B cell (primary cell): ENCODE results near the gene PDXK. TPM values are rescaled to one million over a fixed set of nuclear protein-coding genes. Genes with fewer than 3 reads are reported as not detected.

Experiments used
- ATAC-seq: fragments of 200-7000 bp; cut with Tn5 transposase; one replicate; pipeline ENCODE4 v1.10.0; 2021; ENCODE audit warnings: low read depth, mild to moderate bottlenecking, moderate number of reproducible peaks, moderate library complexity
- CTCF ChIA-PET: fragments of 350-600 bp; sonication (Branson Sonifier 250); formaldehyde crosslinking; loops from one replicate; lab custom pipeline; 2021; ENCODE audit warnings: antibody characterized with exemption, inconsistent platforms; lab: Charles Lee
- POLR2A ChIA-PET: fragments of 350-600 bp; sonication (Branson Sonifier 250); formaldehyde crosslinking; loops from one replicate; lab custom pipeline; 2021; ENCODE audit warnings: antibody characterized with exemption; lab: Charles Lee
- DNase-seq: peaks from one replicate; pipeline ENCODE4 v3.0.0; 2013
- H2AFZ ChIP-seq: 2 replicates; pipeline ENCODE4 v1.6.1; 2012; ENCODE audit warnings: mild to moderate bottlenecking, low read depth, low read length; ENCODE audit not compliant: insufficient read depth, poor library complexity, severe bottlenecking
- H3K27ac ChIP-seq, 2 donors: 1 replicate in 1 of 2; 2 replicates in 1 of 2; pipeline ENCODE4 v1.5.1; 2012 to 2013; ENCODE audit warnings: low read length in 2 of 2, mild to moderate bottlenecking in 2 of 2, moderate library complexity in 1 of 2
- H3K27me3 ChIP-seq, 4 experiments: fragments of 200-600 bp in 1 of 4; sonication (generic) in 1 of 4; replicated peaks in 1 of 4; 1 replicate in 2 of 4; 2 replicates in 2 of 4; pipeline versions ENCODE4 v1.6.1 to v1.7.0; 2013 to 2016; ENCODE audit warnings: low read length in 3 of 4, mild to moderate bottlenecking in 2 of 4, mixed read lengths in 1 of 4, moderate library complexity in 1 of 4; ENCODE audit not compliant: insufficient read depth in 4 of 4, control insufficient read depth in 3 of 4; ENCODE audit errors: control extremely low read depth in 1 of 4
- H3K36me3 ChIP-seq, 2 experiments: replicated peaks in 1 of 2; 1 replicate in 1 of 2; 2 replicates in 1 of 2; pipeline versions ENCODE4 v1.6.1 to v1.7.1; 2013; ENCODE audit warnings: low read length in 1 of 2; ENCODE audit not compliant: insufficient read depth in 2 of 2, control insufficient read depth in 1 of 2; ENCODE audit errors: control extremely low read depth in 1 of 2, extremely low read depth in 1 of 2
- H3K4me1 ChIP-seq, 2 donors: fragments of 200-600 bp in 1 of 2; sonication (generic) in 1 of 2; 1 replicate in 1 of 2; 2 replicates in 1 of 2; pipeline versions ENCODE4 v1.5.1 to v1.6.1; 2013 to 2017; ENCODE audit warnings: low read length in 2 of 2; ENCODE audit not compliant: control insufficient read depth in 2 of 2, insufficient read depth in 2 of 2
- H3K4me2 ChIP-seq: replicated peaks from 2 replicates; pipeline ENCODE3; 2012; ENCODE audit warnings: mild to moderate bottlenecking, low read depth, low read length; ENCODE audit not compliant: poor library complexity, severe bottlenecking
- H3K4me3 ChIP-seq, 5 experiments: fragments of 200-600 bp in 1 of 5; sonication (generic) in 1 of 5; 1 replicate in 3 of 5; 2 replicates in 2 of 5; pipeline versions ENCODE4 v1.5.1 to v1.7.0; 2011 to 2016; ENCODE audit warnings: low read length in 4 of 5, mild to moderate bottlenecking in 4 of 5, low read depth in 2 of 5, control low read depth in 1 of 5, moderate library complexity in 1 of 5; ENCODE audit not compliant: insufficient read depth in 1 of 5; ENCODE audit errors: control extremely low read depth in 1 of 5, extremely low read depth in 1 of 5
- H3K79me2 ChIP-seq: fragments of 200-600 bp; sonication (generic); one replicate; pipeline ENCODE4 v1.6.0; 2016; ENCODE audit warnings: low read length; ENCODE audit not compliant: control insufficient read depth, insufficient read depth
- H3K9ac ChIP-seq: fragments of 200-600 bp; sonication (generic); 2 replicates; pipeline ENCODE4 v1.6.1; 2017; ENCODE audit warnings: mild to moderate bottlenecking, low read length, moderate library complexity
- H3K9me3 ChIP-seq, 3 donors: one replicate each; pipeline versions ENCODE4 v1.6.1 to v1.7.1; 2013; ENCODE audit warnings: low read length in 2 of 3; ENCODE audit not compliant: control insufficient read depth in 2 of 3, insufficient read depth in 1 of 3; ENCODE audit errors: control extremely low read depth in 1 of 3
- H4K20me1 ChIP-seq: 2 replicates; pipeline ENCODE4 v1.6.0; 2012; ENCODE audit warnings: mild to moderate bottlenecking, low read length; ENCODE audit not compliant: insufficient read depth, control insufficient read depth, poor library complexity, severe bottlenecking
- H3K27ac Mint-ChIP-seq: one replicate; pipeline ENCODE4 v1.8.0; 2021; ENCODE audit warnings: mixed read lengths
- H3K27me3 Mint-ChIP-seq: one replicate; pipeline ENCODE4 v1.8.0; 2021; ENCODE audit warnings: mixed read lengths
- H3K4me1 Mint-ChIP-seq: one replicate; pipeline ENCODE4 v1.8.0; 2021; ENCODE audit warnings: mixed read lengths
- H3K4me3 Mint-ChIP-seq: one replicate; pipeline ENCODE4 v1.8.0; 2021; ENCODE audit warnings: mixed read lengths
- H3K9me3 Mint-ChIP-seq: one replicate; pipeline ENCODE4 v1.8.0; 2022; ENCODE audit warnings: mixed read lengths; ENCODE audit not compliant: insufficient read depth
- EZH2 ChIP-seq: IDR thresholded peaks from 2 replicates; pipeline ENCODE4 v1.6.1; 2012; ENCODE audit warnings: borderline replicate concordance, low read depth, mild to moderate bottlenecking, moderate library complexity, low read length; ENCODE audit not compliant: insufficient read depth, poor library complexity, severe bottlenecking
- WGBS: methylation state at CpG from one replicate; pipeline ENCODE4 v1.1.5; 2013; ENCODE audit warnings: missing lambda C conversion rate; ENCODE audit not compliant: insufficient coverage; 5-methylcytosine and 5-hydroxymethylcytosine counted together
- intact Hi-C: fragments of 100-400 bp; cut with micrococcal nuclease; formaldehyde crosslinking; loops from one replicate; pipeline ENCODE4 v1.10.0; 2022
- polyA plus RNA-seq: library from polyadenylated mRNA; depleted of rRNA; stranded (reverse); fragments of >200 nt; gene quantifications from 2 replicates; pipeline ENCODE4 v1.2.3, GENCODE V29; 2012
- total RNA-seq, 2 donors: library from RNA; stranded (reverse); fragments of 120-200 nt in 1 of 2; gene quantifications; 1 replicate in 1 of 2; 2 replicates in 1 of 2; pipeline versions ENCODE4 v1.2.3 to v1.2.4, GENCODE V29; 2013 to 2022
- TF ChIP-seq, protein P1 (sequence below): fragments of 200-600 bp; IDR thresholded peaks from one replicate; pipeline ENCODE4 v1.8.0; 2022; ENCODE audit warnings: antibody characterized with exemption, mild to moderate bottlenecking

Gene PDXK
- total and polyA plus RNA-seq, 2 donors (not counting 1 experiment from before 2014, with no cell fraction given) = 31.1 to 102 TPM

DNA sequence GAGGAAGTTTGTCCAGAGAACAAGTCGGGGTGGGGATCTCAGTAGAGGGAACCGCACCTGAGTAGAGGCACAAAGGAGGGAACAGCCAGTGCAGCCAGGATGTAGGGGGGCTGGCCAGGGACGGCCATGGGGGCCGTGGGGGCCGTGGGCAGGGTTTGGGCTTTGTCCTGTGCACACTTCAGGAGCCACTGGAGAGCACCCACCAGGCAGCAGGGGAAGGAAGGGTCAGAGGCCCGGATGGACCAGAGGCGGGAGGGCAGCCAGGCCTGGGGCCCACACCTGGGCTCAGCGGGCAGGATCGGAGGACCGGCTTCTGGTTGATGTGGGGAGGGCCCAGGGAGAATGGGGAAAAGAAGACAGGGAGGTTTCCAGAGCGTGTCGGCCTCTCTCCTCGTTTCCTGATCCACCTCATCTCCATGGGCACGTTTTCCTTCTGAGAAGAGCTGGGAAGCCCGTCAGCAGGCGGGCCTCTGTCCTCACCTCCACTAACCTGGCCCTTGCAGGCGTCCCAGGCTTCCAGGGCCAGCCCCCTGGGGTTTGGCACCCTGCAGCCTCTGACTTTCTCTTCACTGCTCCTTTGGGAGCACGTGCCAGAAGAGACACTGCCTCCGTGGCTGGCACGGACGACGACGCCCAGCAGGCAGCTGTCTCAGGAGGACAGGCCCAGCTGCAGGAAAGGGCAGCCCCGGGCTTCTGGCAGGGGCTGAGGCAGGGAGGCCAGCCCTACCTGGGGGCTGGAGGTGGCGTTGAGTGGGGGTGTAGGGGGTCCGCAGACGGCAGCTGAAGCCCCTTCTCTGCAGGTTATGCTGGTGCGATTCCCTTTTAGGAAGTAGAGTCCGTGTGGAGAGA is 16.8 kb upstream of the PDXK start:
- no peaks in the 10 kb centered on the region for H3K79me2 ChIP-seq
- intact Hi-C loops = no loop called here
- no peak overlapping the region for H3K27ac ChIP-seq
- POLR2A ChIA-PET = no interaction called here
- peaks cover 7 to 12% of the 10 kb centered on the region in 2 donors for H3K4me1 ChIP-seq
- TF ChIP-seq, protein P1, sequence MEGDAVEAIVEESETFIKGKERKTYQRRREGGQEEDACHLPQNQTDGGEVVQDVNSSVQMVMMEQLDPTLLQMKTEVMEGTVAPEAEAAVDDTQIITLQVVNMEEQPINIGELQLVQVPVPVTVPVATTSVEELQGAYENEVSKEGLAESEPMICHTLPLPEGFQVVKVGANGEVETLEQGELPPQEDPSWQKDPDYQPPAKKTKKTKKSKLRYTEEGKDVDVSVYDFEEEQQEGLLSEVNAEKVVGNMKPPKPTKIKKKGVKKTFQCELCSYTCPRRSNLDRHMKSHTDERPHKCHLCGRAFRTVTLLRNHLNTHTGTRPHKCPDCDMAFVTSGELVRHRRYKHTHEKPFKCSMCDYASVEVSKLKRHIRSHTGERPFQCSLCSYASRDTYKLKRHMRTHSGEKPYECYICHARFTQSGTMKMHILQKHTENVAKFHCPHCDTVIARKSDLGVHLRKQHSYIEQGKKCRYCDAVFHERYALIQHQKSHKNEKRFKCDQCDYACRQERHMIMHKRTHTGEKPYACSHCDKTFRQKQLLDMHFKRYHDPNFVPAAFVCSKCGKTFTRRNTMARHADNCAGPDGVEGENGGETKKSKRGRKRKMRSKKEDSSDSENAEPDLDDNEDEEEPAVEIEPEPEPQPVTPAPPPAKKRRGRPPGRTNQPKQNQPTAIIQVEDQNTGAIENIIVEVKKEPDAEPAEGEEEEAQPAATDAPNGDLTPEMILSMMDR = no peak
- no peak for TF ChIP-seq EZH2
- no peaks in the 10 kb centered on the region for H4K20me1 ChIP-seq
- no peak overlapping the region for H3K27ac Mint-ChIP-seq
- H3K9ac ChIP-seq = no peak overlapping the region
- H3K9me3 Mint-ChIP-seq = no peaks in the 10 kb centered on the region
- no peaks in the 10 kb centered on the region for H3K9me3 ChIP-seq
- WGBS = 63% methylated on average over 24 of the region's 29 CpGs
- CTCF ChIA-PET = interaction anchor here (0.5 kb wide), 1 partner anchor 768 kb away, joined by 3 read pairs; no protein-coding TSS in a partner anchor
- DNase-seq (no peak), ATAC-seq (no peak)
- peaks cover 6% of the 10 kb centered on the region for H3K27me3 Mint-ChIP-seq
- peaks cover 8% of the 10 kb centered on the region for H3K4me1 Mint-ChIP-seq
- H3K27me3 ChIP-seq = peaks cover 0 to 11% (median 2%) of the 10 kb centered on the region in 4 experiments
- H3K4me3 Mint-ChIP-seq = peak overlapping the region; percentile 69
- no peak overlapping the region for H3K4me3 ChIP-seq
- H2AFZ ChIP-seq = peak overlapping the region; percentile 44
- H3K4me2 ChIP-seq = peak overlapping the region; percentile 45
- H3K36me3 ChIP-seq = peaks cover 0 to 2% of the 10 kb centered on the region in 2 experiments

DNA sequence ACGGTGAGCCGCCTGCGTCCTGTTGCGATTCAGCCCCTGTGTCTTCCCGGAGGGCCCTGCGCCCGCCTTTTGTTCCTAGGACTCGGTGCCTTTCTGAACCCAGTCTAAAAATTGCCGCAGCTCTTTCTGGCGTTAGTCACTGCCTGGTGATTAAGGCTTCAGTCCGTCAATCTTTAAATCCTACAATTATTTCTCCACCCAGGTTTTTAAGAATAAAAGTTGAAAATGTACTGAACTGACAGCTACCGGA is 16.2 kb upstream of the PDXK start:
- Mint-ChIP-seq H3K27me3 (peaks cover 6% of the 10 kb centered on the region), H3K4me1 (peaks cover 8% of the 10 kb centered on the region), H3K27ac (no peak overlapping the region), H3K9me3 (no peaks in the 10 kb centered on the region), H3K4me3 (peak overlapping the region; percentile 69)
- intact Hi-C loops = no loop called here
- Histone ChIP-seq H3K9ac (no peak overlapping the region), H3K27me3 (peaks cover 0 to 11% (median 2%) of the 10 kb centered on the region in 4 experiments), H3K79me2 (no peaks in the 10 kb centered on the region), H3K4me2 (peak overlapping the region; percentile 45), H3K36me3 (no peaks in the 10 kb centered on the region), H2AFZ (peak overlapping the region; percentile 44), H3K9me3 (no peaks in the 10 kb centered on the region), H4K20me1 (no peaks in the 10 kb centered on the region), H3K27ac (no peak overlapping the region), H3K4me1 (peaks cover 7 to 12% of the 10 kb centered on the region in 2 donors), H3K4me3 (no peak overlapping the region)
- ChIA-PET POLR2A (no interaction called here), CTCF (no interaction called here)
- ATAC-seq (no peak), DNase-seq (no peak)
- no peak for TF ChIP-seq EZH2
- TF ChIP-seq, protein P1 = no peak
- WGBS = 36% methylated on average over 9 of the region's 12 CpGs
